H1 (cell line): ENCODE data around the gene CAMTA1. TPM values are rescaled to one million over a fixed set of nuclear protein-coding genes. Genes with fewer than 3 reads are reported as not detected.

ENCODE experiments used
- TAF7 ChIP-seq: optimal IDR thresholded peaks from 2 replicates; pipeline ENCODE3; 2011; ENCODE audit warnings: low read depth, mild to moderate bottlenecking, inconsistent platforms, low read length, moderate library complexity, borderline replicate concordance
- polyA plus RNA-seq, 7 experiments: library from polyadenylated mRNA; depleted of rRNA in 3 of 7; stranded (reverse) in 5 of 7; unstranded in 2 of 7; fragments of >200 nt in 5 of 7; fragments of 200-250 nt in 2 of 7; gene quantifications; 1 replicate in 5 of 7; 2 replicates in 1 of 7; 4 replicates in 1 of 7; pipeline versions ENCODE4 v1.2.1 to v1.2.3, GENCODE V29; 2011 to 2013; ENCODE audit warnings: missing spikeins in 2 of 7, mixed read lengths in 2 of 7
- total RNA-seq: library from RNA; stranded (reverse); fragmentation: NEBNext Ultra II Directional; extraction: Animal tissue kit (Norgen Biotek cat#: 25700); gene quantifications from 2 replicates; pipeline ENCODE4 v1.2.1, GENCODE V29; 2021
- TF ChIP-seq, protein P1 (sequence below): fragments of 300-600 bp; sonication (generic); IDR thresholded peaks from 2 replicates; pipeline ENCODE4 v1.7.1; 2012; ENCODE audit warnings: low read length, moderate library complexity, mild to moderate bottlenecking, inconsistent platforms; ENCODE audit not compliant: insufficient replicate concordance

CAMTA1 gene
- total and polyA plus RNA-seq, 2 of the 8 experiments (the other 6 are each of a cell fraction or from before 2014, with no cell fraction given), result 65.0 to 119 TPM

DNA sequence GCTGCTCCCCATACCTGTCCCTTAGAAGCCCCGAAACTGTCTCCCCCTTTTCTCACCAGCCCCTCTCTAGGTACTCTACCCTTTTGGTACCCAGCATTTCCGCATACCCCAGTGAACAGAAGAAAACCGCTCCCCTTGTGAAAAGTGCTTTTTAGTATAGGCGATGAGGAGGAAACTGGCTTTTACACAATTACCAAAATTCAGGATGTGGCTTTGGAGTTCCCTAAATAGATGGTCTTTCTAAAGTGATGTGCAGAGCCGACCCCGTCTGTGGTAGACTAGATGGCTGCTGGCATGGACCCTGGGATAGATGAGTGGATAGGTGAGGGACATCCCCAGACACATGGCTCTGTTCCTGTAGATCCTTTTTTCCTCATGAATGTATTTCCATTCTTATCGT is 996.2 kb downstream of the CAMTA1 start (continued):
- TF ChIP-seq, protein P1, sequence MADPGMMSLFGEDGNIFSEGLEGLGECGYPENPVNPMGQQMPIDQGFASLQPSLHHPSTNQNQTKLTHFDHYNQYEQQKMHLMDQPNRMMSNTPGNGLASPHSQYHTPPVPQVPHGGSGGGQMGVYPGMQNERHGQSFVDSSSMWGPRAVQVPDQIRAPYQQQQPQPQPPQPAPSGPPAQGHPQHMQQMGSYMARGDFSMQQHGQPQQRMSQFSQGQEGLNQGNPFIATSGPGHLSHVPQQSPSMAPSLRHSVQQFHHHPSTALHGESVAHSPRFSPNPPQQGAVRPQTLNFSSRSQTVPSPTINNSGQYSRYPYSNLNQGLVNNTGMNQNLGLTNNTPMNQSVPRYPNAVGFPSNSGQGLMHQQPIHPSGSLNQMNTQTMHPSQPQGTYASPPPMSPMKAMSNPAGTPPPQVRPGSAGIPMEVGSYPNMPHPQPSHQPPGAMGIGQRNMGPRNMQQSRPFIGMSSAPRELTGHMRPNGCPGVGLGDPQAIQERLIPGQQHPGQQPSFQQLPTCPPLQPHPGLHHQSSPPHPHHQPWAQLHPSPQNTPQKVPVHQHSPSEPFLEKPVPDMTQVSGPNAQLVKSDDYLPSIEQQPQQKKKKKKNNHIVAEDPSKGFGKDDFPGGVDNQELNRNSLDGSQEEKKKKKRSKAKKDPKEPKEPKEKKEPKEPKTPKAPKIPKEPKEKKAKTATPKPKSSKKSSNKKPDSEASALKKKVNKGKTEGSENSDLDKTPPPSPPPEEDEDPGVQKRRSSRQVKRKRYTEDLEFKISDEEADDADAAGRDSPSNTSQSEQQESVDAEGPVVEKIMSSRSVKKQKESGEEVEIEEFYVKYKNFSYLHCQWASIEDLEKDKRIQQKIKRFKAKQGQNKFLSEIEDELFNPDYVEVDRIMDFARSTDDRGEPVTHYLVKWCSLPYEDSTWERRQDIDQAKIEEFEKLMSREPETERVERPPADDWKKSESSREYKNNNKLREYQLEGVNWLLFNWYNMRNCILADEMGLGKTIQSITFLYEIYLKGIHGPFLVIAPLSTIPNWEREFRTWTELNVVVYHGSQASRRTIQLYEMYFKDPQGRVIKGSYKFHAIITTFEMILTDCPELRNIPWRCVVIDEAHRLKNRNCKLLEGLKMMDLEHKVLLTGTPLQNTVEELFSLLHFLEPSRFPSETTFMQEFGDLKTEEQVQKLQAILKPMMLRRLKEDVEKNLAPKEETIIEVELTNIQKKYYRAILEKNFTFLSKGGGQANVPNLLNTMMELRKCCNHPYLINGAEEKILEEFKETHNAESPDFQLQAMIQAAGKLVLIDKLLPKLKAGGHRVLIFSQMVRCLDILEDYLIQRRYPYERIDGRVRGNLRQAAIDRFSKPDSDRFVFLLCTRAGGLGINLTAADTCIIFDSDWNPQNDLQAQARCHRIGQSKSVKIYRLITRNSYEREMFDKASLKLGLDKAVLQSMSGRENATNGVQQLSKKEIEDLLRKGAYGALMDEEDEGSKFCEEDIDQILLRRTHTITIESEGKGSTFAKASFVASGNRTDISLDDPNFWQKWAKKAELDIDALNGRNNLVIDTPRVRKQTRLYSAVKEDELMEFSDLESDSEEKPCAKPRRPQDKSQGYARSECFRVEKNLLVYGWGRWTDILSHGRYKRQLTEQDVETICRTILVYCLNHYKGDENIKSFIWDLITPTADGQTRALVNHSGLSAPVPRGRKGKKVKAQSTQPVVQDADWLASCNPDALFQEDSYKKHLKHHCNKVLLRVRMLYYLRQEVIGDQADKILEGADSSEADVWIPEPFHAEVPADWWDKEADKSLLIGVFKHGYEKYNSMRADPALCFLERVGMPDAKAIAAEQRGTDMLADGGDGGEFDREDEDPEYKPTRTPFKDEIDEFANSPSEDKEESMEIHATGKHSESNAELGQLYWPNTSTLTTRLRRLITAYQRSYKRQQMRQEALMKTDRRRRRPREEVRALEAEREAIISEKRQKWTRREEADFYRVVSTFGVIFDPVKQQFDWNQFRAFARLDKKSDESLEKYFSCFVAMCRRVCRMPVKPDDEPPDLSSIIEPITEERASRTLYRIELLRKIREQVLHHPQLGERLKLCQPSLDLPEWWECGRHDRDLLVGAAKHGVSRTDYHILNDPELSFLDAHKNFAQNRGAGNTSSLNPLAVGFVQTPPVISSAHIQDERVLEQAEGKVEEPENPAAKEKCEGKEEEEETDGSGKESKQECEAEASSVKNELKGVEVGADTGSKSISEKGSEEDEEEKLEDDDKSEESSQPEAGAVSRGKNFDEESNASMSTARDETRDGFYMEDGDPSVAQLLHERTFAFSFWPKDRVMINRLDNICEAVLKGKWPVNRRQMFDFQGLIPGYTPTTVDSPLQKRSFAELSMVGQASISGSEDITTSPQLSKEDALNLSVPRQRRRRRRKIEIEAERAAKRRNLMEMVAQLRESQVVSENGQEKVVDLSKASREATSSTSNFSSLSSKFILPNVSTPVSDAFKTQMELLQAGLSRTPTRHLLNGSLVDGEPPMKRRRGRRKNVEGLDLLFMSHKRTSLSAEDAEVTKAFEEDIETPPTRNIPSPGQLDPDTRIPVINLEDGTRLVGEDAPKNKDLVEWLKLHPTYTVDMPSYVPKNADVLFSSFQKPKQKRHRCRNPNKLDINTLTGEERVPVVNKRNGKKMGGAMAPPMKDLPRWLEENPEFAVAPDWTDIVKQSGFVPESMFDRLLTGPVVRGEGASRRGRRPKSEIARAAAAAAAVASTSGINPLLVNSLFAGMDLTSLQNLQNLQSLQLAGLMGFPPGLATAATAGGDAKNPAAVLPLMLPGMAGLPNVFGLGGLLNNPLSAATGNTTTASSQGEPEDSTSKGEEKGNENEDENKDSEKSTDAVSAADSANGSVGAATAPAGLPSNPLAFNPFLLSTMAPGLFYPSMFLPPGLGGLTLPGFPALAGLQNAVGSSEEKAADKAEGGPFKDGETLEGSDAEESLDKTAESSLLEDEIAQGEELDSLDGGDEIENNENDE, result no peak
- TF ChIP-seq TAF7, result no peak
